ENCODE measurements around the gene GPR18.
"Not testable (repeated sequence)": the region's sequence is repeated elsewhere in the genome, so short reads cannot be mapped to it uniquely, and the experiment has no call there.

Gene GPR18

DNA sequence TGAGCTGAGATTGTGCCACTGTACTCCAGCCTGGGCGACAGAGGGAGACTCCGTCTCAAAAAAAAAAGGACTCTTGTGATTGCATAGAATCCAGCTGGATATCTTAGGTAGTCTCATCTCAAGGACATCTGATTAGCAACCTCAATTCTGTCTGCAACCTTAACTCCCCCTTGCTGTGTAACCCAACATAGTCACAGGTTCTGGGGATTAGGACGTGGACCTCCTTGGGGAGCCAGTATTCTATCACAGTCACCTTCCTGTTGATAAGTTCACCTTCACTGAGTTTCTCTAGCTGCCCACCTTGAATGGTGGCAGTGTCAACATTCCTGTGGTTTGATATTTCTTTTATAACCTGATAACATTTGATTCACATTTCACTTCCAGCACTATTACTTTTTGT lies 27.2 kb downstream of the GPR18 start:
- Histone ChIP-seq H3K79me2 (ENCODE audit: low read length) (peaks cover 33% of the 10 kb centered on the region), H3K36me3 (replicated peaks; ENCODE audit: insufficient read depth, low read length) (no peaks in the 10 kb centered on the region), H3F3A (ENCODE audit: insufficient read depth, low read length) (peaks cover 15% of the 10 kb centered on the region), H3K4me1 (ENCODE audit: low read length) (peaks cover 22% of the 10 kb centered on the region), H2AFZ (ENCODE audit: low read length) (no peak overlapping the region), H4K20me1 (ENCODE audit: insufficient read depth, low read length) (no peaks in the 10 kb centered on the region), H3K9ac (ENCODE audit: low read length) (no peak overlapping the region), H3K9me2 (replicated peaks; ENCODE audit: insufficient read depth, low read length) (no peaks in the 10 kb centered on the region), H3K4me2 (ENCODE audit: low read depth, low read length) (no peak overlapping the region), H3K4me3 (ENCODE audit: low read length) (no peak overlapping the region), H3K9me3 (replicated peaks; ENCODE audit: insufficient read depth, low read length) (no peaks in the 10 kb centered on the region), H3K27me3 (replicated peaks; ENCODE audit: insufficient read depth, low read length) (0 out of 2 replicates have a peak, but pooled peaks cover 3% of the 10 kb centered on the region), H3K27ac (ENCODE audit: low read length) (no peak overlapping the region)
- TF ChIP-seq EZH2 (optimal IDR thresholded peaks at IDR 0.05; ENCODE audit: low read depth, low read length) = no peak
- TF ChIP-seq EZH2phosphoT487 (IDR thresholded peaks at IDR 0.05; ENCODE audit: low read length) = no peak
- TF ChIP-seq, protein P1, sequence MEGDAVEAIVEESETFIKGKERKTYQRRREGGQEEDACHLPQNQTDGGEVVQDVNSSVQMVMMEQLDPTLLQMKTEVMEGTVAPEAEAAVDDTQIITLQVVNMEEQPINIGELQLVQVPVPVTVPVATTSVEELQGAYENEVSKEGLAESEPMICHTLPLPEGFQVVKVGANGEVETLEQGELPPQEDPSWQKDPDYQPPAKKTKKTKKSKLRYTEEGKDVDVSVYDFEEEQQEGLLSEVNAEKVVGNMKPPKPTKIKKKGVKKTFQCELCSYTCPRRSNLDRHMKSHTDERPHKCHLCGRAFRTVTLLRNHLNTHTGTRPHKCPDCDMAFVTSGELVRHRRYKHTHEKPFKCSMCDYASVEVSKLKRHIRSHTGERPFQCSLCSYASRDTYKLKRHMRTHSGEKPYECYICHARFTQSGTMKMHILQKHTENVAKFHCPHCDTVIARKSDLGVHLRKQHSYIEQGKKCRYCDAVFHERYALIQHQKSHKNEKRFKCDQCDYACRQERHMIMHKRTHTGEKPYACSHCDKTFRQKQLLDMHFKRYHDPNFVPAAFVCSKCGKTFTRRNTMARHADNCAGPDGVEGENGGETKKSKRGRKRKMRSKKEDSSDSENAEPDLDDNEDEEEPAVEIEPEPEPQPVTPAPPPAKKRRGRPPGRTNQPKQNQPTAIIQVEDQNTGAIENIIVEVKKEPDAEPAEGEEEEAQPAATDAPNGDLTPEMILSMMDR (IDR thresholded peaks at IDR 0.05; ENCODE audit: low read length) = no peak
- no peak for DNase-seq

DNA sequence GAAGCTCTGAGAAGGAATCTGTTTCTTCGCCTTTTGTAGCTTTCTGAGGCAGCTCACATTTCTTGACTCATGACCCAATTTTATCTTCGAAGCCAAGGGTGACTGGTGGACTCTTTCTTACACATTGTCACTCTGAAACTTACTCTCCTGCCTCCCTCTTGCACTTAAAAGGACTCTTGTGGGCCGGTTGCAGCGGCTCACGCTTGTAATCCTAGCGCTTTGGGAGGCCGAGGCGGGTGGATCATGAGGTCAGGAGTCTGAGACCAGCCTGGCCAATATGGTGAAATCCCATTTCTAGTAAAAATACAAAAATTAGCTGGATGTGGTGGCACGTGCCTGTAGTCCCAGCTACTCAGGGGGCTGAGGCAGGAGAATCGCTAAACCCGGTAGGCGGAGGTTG lies 27.6 kb downstream of the GPR18 start:
- H3K79me2 ChIP-seq (ENCODE audit: low read length) = peaks cover 33% of the 10 kb centered on the region
- H3K9me2 ChIP-seq (replicated peaks; ENCODE audit: insufficient read depth, low read length); H4K20me1 ChIP-seq (ENCODE audit: insufficient read depth, low read length); DNase-seq; H3K27ac ChIP-seq (ENCODE audit: low read length); H3K27me3 ChIP-seq (replicated peaks; ENCODE audit: insufficient read depth, low read length); H3K4me2 ChIP-seq (ENCODE audit: low read depth, low read length); H2AFZ ChIP-seq (ENCODE audit: low read length); H3K36me3 ChIP-seq (replicated peaks; ENCODE audit: insufficient read depth, low read length); H3K9me3 ChIP-seq (replicated peaks; ENCODE audit: insufficient read depth, low read length); H3K4me3 ChIP-seq (ENCODE audit: low read length); H3K9ac ChIP-seq (ENCODE audit: low read length): not testable (repeated sequence)
- H3K4me1 ChIP-seq (ENCODE audit: low read length) = peaks cover 22% of the 10 kb centered on the region
- peaks cover 15% of the 10 kb centered on the region for H3F3A ChIP-seq (ENCODE audit: insufficient read depth, low read length)

DNA sequence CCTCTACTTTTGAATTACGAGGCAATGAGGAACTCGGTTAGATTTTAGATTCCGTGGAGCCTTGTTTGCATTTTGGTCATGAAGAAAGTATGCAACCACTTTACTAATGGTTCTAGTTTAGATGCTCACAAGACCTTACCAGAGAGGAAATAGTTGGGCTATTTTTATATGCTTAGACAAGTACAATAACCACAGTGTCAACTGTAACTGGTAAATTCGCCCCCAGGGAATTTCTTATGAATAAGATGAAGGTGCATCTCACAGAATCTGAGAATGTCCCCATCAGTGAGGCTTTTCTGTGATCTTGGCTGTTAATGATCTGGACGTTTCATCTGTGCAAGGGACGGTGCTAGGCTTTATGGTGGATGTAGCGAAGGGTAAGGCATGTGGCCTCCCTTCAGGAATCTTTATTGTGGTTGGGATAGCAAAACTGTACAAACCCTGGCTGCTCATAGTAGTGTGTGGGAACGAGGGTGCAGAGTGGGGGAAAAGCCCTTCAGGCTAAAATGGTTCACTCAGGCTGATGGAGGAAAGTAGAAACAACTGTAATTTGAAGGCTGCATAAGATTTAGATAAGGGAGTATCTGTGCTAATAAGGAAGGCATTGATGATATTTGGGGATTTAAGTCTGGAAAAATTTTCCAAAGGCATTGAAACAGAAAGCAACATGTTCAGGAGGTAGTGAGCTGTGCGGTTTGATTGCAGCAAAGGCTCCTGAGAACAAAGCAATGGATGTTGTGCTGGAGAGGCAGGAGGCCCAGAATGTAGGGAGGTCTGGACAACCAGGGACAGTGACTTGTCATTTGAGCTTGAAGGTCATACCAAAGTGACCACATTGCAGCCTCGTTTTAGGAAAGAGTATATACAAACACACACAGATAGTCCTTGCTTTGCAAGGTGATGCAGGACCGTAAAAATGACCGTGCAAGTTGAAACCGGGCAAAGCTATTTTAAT lies 29.2 kb downstream of the GPR18 start:
- H3F3A ChIP-seq (ENCODE audit: insufficient read depth, low read length) = peaks cover 15% of the 10 kb centered on the region
- H4K20me1 ChIP-seq (ENCODE audit: insufficient read depth, low read length) = no peaks in the 10 kb centered on the region
- H3K36me3 ChIP-seq (replicated peaks; ENCODE audit: insufficient read depth, low read length) = no peaks in the 10 kb centered on the region
- peaks cover 42% of the 10 kb centered on the region for H3K79me2 ChIP-seq (ENCODE audit: low read length)
- DNase-seq = peak; percentile 91
- TF ChIP-seq EZH2 (optimal IDR thresholded peaks at IDR 0.05; ENCODE audit: low read depth, low read length) (no peak), EZH2phosphoT487 (IDR thresholded peaks at IDR 0.05; ENCODE audit: low read length) (no peak)
- TF ChIP-seq, protein P1 (IDR thresholded peaks at IDR 0.05; ENCODE audit: low read length) = no peak
- no peaks in the 10 kb centered on the region for H3K9me3 ChIP-seq (replicated peaks; ENCODE audit: insufficient read depth, low read length)
- no peaks in the 10 kb centered on the region for H3K9me2 ChIP-seq (replicated peaks; ENCODE audit: insufficient read depth, low read length)
- H3K4me1 ChIP-seq (ENCODE audit: low read length) = peaks cover 22% of the 10 kb centered on the region
- 0 out of 2 replicates have a peak, but pooled peaks cover 3% of the 10 kb centered on the region for H3K27me3 ChIP-seq (replicated peaks; ENCODE audit: insufficient read depth, low read length)
- no peak overlapping the region for H2AFZ ChIP-seq (ENCODE audit: low read length)
- peak overlapping the region; percentile 9; the same call in 1 of the 2 replicates for H3K9ac ChIP-seq (ENCODE audit: low read length)
- peak overlapping the region; percentile 90 for H3K4me2 ChIP-seq (ENCODE audit: low read depth, low read length)
- H3K4me3 ChIP-seq (ENCODE audit: low read length) = peak overlapping the region; percentile 49
- H3K27ac ChIP-seq (ENCODE audit: low read length) = peak overlapping the region; percentile 64; the same call in 1 of the 2 replicates
